CD4-positive, CD25-positive, alpha-beta regulatory T cell (primary cell): ENCODE results near the gene TDRD9. TPM values are rescaled to one million over a fixed set of nuclear protein-coding genes. Genes with fewer than 3 reads are reported as not detected.

ENCODE experiments used
- ATAC-seq, 2 donors: fragments of 150-1000 bp; cut with Tn5 transposase; one replicate each; pipeline ENCODE4 v1.10.0; 2021; ENCODE audit warnings: low read depth in 2 of 2, moderate number of reproducible peaks in 2 of 2, moderate library complexity in 1 of 2
- DNase-seq, 3 donors: peaks; one replicate each; pipeline versions ENCODE4 v3.0.0 to v3.0.0-alpha.2; 2012 to 2022; ENCODE audit warnings: mixed read lengths in 1 of 3
- H3K27ac ChIP-seq: one replicate; pipeline ENCODE4 v1.7.0; 2013; ENCODE audit warnings: mild to moderate bottlenecking, low read length; ENCODE audit not compliant: insufficient read depth, poor library complexity, severe bottlenecking
- H3K27me3 ChIP-seq: one replicate; pipeline ENCODE4 v1.7.0; 2013; ENCODE audit warnings: low read length; ENCODE audit not compliant: control insufficient read depth, insufficient read depth
- H3K36me3 ChIP-seq: one replicate; pipeline ENCODE4 v1.7.0; 2013; ENCODE audit warnings: mild to moderate bottlenecking, low read length, moderate library complexity; ENCODE audit not compliant: control insufficient read depth, insufficient read depth
- H3K4me1 ChIP-seq: 2 replicates; pipeline ENCODE4 v1.7.0; 2013; ENCODE audit warnings: mild to moderate bottlenecking, low read length; ENCODE audit not compliant: insufficient read depth, control insufficient read depth, poor library complexity, severe bottlenecking
- H3K4me3 ChIP-seq: one replicate; pipeline ENCODE4 v1.7.0; 2013; ENCODE audit warnings: low read depth, mild to moderate bottlenecking, low read length, moderate library complexity
- H3K9me3 ChIP-seq, 2 experiments: 1 replicate in 1 of 2; 2 replicates in 1 of 2; pipeline ENCODE4 v1.7.0; 2013; ENCODE audit warnings: low read length in 2 of 2, mild to moderate bottlenecking in 1 of 2, moderate library complexity in 1 of 2; ENCODE audit not compliant: control insufficient read depth in 2 of 2
- H3K27ac Mint-ChIP-seq, 3 donors: one replicate each; pipeline ENCODE4 v1.8.0; 2020 to 2022; ENCODE audit warnings: mild to moderate bottlenecking in 3 of 3, mixed read lengths in 3 of 3, moderate library complexity in 2 of 3
- H3K27me3 Mint-ChIP-seq: one replicate; pipeline ENCODE4 v1.8.0; 2022; ENCODE audit warnings: mild to moderate bottlenecking, mixed read lengths
- H3K36me3 Mint-ChIP-seq: one replicate; pipeline ENCODE4 v1.8.0; 2020; ENCODE audit warnings: mixed read lengths
- H3K4me1 Mint-ChIP-seq, 4 donors: one replicate each; pipeline ENCODE4 v1.8.0; 2020 to 2022; ENCODE audit warnings: mixed read lengths in 4 of 4, mild to moderate bottlenecking in 1 of 4
- H3K4me3 Mint-ChIP-seq, 4 donors: one replicate each; pipeline ENCODE4 v1.8.0; 2020 to 2022; ENCODE audit warnings: mild to moderate bottlenecking in 4 of 4, mixed read lengths in 4 of 4, moderate library complexity in 3 of 4
- H3K9me3 Mint-ChIP-seq, 7 donors: one replicate each; pipeline ENCODE4 v1.8.0; 2020 to 2022; ENCODE audit warnings: mixed read lengths in 7 of 7, mild to moderate bottlenecking in 3 of 7, moderate library complexity in 2 of 7
- polyA plus RNA-seq, 4 donors: library from polyadenylated mRNA; unstranded; fragments of 300-500 nt; fragmentation: Illumina TruSeq; gene quantifications; one replicate each; pipeline ENCODE4 v1.2.3, GENCODE V29; 2021
- total RNA-seq: library from RNA; stranded (reverse); gene quantifications from one replicate; pipeline ENCODE4 v1.2.3, GENCODE V29; 2022

The TDRD9 gene
- total and polyA plus RNA-seq, 5 donors from 2014 or later: 0.11 to 0.37 (median 0.14) TPM; not detected in 2

DNA sequence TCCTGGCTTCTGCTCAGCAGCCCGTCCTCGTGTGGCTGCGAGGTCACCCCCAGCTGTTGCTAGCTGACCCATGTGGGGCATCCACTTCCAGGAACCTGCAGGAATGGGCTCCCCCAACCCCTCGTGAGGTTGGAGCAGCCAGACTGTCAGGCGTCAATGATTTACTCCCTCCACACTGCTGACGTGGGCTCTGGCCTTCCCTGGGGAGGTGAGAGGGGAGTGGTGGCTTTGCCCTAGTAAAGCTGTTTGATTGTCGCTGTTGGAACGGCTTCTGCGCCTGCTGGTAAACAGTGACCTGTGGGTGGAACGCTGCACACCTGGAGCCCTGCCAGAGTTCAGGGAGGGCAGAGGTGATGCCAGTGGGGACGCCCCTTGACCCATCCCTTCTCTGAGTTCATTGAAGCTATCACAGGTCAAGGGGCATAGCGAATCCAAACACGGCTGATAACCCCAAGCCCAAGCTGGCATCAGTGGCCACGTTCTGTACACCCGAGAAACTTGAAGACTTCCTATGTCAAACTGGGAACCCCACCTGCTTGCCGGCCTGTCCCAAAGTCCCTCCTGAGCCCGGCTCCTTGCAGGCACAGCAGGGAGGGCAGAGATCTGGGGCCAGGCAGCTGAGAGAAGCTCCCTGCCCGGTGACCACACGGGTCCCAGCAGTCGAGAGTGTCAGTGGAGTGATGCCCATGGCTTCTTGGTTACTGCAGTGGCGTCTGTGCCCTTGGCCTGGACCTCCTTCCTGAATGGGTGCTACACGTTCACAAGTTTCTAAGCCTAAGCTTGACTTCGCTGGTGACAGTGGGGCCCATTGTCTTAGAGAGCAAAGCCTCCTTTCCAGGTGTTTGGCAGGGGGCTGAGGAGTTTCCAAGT is 160.0 kb downstream of the TDRD9 start:
- ATAC-seq: no peak
- H3K9me3 ChIP-seq: no peaks in the 10 kb centered on the region
- H3K4me3 Mint-ChIP-seq: no peak overlapping the region

DNA sequence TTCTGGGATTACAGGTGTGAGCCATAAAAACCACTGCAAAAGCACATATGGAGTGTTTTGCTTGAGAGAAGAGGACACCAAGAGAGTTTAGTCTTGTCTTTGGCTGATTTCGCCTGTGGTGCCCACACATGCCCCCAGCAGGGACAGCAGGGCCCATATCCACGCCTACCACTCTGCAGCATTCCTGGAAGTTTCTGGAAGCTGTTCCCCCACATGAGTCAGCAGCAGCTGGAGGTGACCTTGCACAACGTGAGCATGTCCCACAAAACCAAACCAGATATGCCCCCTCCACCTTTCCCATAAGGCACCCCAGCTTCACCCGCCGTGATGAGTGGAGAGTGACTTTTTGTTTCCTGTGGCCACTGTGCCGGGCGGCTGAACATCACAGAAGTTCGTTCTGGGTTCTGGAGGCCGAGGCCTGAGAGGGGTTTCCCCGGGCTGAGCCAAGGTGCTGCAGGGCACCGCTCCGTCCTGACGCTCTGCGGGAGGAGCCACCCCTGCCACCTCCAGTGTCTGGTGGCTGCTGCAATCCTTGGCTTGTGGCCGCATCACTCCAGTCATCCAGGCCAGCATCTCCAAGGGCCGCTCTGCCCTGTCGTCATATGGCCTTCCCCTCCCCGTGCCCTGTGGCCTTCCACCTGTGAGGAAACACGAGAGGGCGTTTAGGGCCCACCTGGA is 162.0 kb downstream of the TDRD9 start:
- DNase-seq (no peak), ATAC-seq (no peak)
- Histone ChIP-seq H3K36me3 (no peaks in the 10 kb centered on the region), H3K4me3 (no peak overlapping the region), H3K27me3 (no peaks in the 10 kb centered on the region), H3K4me1 (peaks cover 5% of the 10 kb centered on the region), H3K9me3 (no peaks in the 10 kb centered on the region), H3K27ac (no peak overlapping the region)
- Mint-ChIP-seq H3K27me3 (peaks cover 4% of the 10 kb centered on the region), H3K9me3 (peaks cover 0 to 2% (median 0%) of the 10 kb centered on the region in 7 donors), H3K4me1 (peaks cover 0 to 8% (median 4%) of the 10 kb centered on the region in 4 donors), H3K4me3 (no peak overlapping the region), H3K27ac (no peak overlapping the region), H3K36me3 (no peaks in the 10 kb centered on the region)

More for the DNA sequence above, 160.0 kb downstream of the TDRD9 start:
- H3K4me1 Mint-ChIP-seq: peaks cover 0 to 7% (median 0%) of the 10 kb centered on the region in 4 donors
- no peaks in the 10 kb centered on the region for H3K36me3 Mint-ChIP-seq
- H3K9me3 Mint-ChIP-seq: peaks cover 0 to 2% (median 0%) of the 10 kb centered on the region in 7 donors
- Histone ChIP-seq H3K4me3 (no peak overlapping the region), H3K27ac (no peak overlapping the region), H3K36me3 (no peaks in the 10 kb centered on the region), H3K4me1 (peaks cover 5% of the 10 kb centered on the region), H3K27me3 (no peaks in the 10 kb centered on the region)
- H3K27ac Mint-ChIP-seq: peak overlapping the region in 1 of 3 donors; percentile 56
- DNase-seq: no peak
- H3K27me3 Mint-ChIP-seq: peaks cover 4% of the 10 kb centered on the region

DNA sequence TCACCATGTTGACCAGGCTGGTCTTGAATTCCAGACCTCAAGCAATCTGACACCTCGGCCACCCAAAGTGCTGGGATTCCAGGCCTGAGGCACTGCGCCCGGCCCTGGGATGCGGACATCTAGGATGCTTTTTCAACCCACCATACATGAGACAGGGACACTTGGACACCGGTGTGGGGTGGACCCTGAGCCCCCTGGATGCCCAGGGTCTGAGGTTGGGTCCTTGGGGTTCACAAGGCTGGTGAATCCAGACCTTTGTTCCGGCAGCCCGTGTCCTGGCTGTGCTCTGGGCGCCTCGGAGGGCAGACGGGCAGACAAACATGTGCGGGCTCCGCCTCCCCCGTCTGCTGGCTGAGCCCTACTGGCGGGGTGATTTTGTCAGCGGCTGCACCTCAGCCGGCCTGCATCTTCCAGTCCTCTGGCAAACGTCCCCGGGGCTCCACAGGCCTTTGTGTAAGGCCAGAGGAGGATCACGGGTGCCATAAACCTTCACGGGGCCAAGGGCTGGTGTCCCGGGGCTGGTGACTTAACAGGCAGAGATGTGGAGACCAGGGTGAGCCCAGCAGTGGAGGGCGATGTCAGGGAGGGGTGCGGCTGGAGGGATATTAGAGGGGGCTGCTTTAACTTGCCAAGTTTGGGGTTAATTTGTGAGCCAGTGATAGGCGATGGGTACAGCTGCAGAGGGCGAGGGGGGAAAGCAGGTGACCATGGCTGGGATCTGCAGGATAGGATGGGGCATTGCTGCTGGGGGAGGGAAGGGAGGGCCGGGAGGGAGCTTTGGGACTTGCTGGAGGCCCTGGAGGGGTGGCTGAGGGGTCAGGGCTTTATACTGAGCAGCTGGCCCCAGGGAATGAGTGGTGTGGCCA is 163.0 kb downstream of the TDRD9 start:
- no peak overlapping the region for H3K27ac ChIP-seq
- Mint-ChIP-seq H3K9me3 (peaks cover 0 to 2% (median 0%) of the 10 kb centered on the region in 7 donors), H3K4me3 (no peak overlapping the region), H3K27ac (peak overlapping the region in 1 of 3 donors; percentile 83), H3K27me3 (peaks cover 4% of the 10 kb centered on the region), H3K36me3 (no peaks in the 10 kb centered on the region), H3K4me1 (peaks cover 0 to 12% (median 4%) of the 10 kb centered on the region in 4 donors)
- H3K9me3 ChIP-seq: no peaks in the 10 kb centered on the region
- H3K4me3 ChIP-seq: no peak overlapping the region
- H3K4me1 ChIP-seq: no peaks in the 10 kb centered on the region
- no peak for ATAC-seq
- H3K36me3 ChIP-seq: no peaks in the 10 kb centered on the region
- no peaks in the 10 kb centered on the region for H3K27me3 ChIP-seq
- DNase-seq: no peak

DNA sequence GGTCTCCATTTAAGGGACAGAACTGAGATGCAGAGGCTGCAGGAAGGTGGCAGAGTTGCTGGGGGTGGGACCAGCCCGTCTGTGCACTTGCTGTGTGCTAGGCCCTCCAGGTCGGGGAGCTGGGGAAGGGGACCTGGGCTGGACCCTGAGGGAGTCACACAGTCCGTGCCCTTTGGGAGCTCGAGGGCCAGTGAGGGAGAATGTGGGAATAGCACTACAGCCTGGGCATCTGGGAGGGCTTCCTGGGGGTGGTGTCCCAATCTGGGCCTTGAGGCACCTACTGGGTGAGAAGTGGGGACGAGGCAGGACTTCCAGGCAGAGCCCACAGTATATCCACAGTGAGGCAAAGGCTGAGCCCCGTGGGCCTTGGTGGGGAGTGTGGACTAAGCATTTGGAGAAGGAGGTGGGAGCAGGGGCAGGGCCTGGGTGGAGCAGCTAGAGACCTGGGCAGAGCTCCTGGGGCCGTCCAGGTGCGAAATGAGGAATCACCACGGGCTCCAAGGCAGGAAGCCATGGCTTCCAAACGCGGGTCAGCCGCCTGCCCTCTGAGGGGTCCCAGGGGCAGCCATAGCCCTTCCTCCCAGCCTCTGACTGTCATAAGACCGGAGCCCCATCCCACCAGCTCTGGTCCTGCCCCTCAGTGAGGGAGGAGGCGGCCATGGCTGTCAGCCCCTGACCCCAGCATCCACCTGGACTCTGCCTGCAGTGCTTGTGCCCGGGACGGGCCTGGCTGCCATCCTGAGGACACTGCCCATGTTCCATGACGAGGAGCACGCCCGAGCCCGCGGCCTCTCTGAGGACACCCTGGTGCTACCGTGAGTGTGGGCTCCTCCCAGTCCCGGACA is 163.9 kb downstream of the TDRD9 start:
- Histone ChIP-seq H3K36me3 (no peaks in the 10 kb centered on the region), H3K27me3 (no peaks in the 10 kb centered on the region), H3K27ac (no peak overlapping the region), H3K4me1 (no peaks in the 10 kb centered on the region), H3K4me3 (no peak overlapping the region), H3K9me3 (no peaks in the 10 kb centered on the region)
- Mint-ChIP-seq H3K36me3 (no peaks in the 10 kb centered on the region), H3K4me1 (peaks cover 0 to 10% (median 4%) of the 10 kb centered on the region in 4 donors), H3K27me3 (no peaks in the 10 kb centered on the region), H3K27ac (peak overlapping the region in 1 of 3 donors; percentile 83), H3K9me3 (peaks cover 0 to 2% (median 0%) of the 10 kb centered on the region in 7 donors), H3K4me3 (no peak overlapping the region)
- DNase-seq (no peak), ATAC-seq (no peak)

DNA sequence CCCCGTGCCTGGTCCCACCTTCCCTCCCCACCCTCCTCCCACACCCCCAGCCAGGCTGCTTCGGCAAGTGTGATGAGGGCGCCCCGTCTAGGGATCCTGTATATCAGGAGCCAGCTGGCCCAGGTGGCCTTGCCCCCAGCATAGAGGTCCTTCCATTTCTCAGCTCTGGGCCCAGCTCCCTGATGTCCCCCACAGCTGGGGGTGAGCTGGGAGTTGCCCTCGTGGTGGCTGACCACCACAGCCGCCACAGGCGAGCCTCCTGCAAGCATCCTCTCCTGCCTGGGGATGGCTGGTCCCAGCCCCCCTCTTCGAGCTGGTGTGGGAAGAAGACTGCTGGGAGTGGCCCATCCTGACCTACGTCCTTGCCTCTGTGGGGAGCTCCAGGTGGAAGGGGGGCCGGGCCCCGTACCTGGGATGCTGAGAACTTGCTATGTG is 164.7 kb downstream of the TDRD9 start:
- H3K9me3 ChIP-seq: no peaks in the 10 kb centered on the region
- H3K27me3 ChIP-seq: no peaks in the 10 kb centered on the region
- Mint-ChIP-seq H3K27ac (no peak overlapping the region), H3K27me3 (no peaks in the 10 kb centered on the region), H3K36me3 (no peaks in the 10 kb centered on the region), H3K4me3 (no peak overlapping the region), H3K9me3 (no peaks in the 10 kb centered on the region), H3K4me1 (peaks cover 0 to 10% (median 4%) of the 10 kb centered on the region in 4 donors)
- ATAC-seq (no peak), DNase-seq (no peak)
- no peaks in the 10 kb centered on the region for H3K4me1 ChIP-seq
- no peak overlapping the region for H3K4me3 ChIP-seq
- no peaks in the 10 kb centered on the region for H3K36me3 ChIP-seq
- H3K27ac ChIP-seq: no peak overlapping the region

DNA sequence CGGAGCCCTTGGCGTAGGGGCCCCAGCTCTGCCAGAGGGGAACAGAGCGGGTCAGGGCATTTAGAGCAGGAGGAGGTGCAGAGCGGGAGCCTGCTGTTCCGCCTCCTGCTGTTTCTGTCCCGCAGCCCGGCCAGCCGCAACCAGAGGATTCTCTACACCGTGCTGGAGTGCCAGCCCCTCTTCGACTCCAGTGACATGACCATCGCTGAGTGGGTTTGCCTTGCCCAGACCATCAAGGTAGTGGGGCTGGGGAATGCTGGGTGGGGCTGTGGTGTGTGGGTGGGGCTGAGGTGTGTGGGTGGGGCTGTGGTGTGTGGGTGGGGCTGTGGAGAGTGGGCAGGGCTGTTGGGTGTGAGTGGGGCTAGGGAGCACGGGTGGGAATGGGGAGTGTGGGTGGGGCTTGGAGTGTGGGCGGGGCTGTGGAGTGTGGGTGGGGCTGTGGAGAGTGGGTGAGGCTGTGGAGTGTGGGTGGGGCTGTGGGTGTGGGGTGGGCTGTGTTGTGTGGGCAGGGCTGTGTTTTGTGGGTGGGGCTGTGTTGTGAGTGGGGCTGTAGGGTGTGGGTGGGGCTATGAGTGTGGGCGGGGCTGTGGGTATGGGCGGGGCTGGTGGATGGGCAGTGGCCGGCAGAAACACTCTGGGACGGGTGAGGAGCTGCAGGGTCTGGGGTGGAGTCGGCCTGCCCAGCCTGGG is 165.3 kb downstream of the TDRD9 start:
- H3K4me3 Mint-ChIP-seq: no peak overlapping the region
- no peaks in the 10 kb centered on the region for H3K9me3 Mint-ChIP-seq
- no peaks in the 10 kb centered on the region for H3K27me3 ChIP-seq
- no peaks in the 10 kb centered on the region for H3K36me3 ChIP-seq
- H3K9me3 ChIP-seq: no peaks in the 10 kb centered on the region
- H3K27ac ChIP-seq: no peak overlapping the region
- H3K36me3 Mint-ChIP-seq: no peaks in the 10 kb centered on the region
- H3K4me1 ChIP-seq: no peaks in the 10 kb centered on the region
- ATAC-seq (no peak), DNase-seq (no peak)
- no peak overlapping the region for H3K27ac Mint-ChIP-seq
- peaks cover 0 to 10% (median 4%) of the 10 kb centered on the region in 4 donors for H3K4me1 Mint-ChIP-seq
- H3K4me3 ChIP-seq: no peak overlapping the region
- H3K27me3 Mint-ChIP-seq: no peaks in the 10 kb centered on the region
